NB4 (cell line): ENCODE measurements around the gene PARL.

Source experiments
- POLR2A ChIP-seq: IDR thresholded peaks from 2 replicates; pipeline ENCODE4 v1.6.1; 2011; ENCODE audit warnings: mild to moderate bottlenecking; ENCODE audit not compliant: insufficient read length; ENCODE audit errors: extremely low read depth
- TF ChIP-seq, protein P1 (sequence below): IDR thresholded peaks from one replicate; pipeline ENCODE4 v1.5.1; 2012; ENCODE audit warnings: low read depth, low read length

DNA sequence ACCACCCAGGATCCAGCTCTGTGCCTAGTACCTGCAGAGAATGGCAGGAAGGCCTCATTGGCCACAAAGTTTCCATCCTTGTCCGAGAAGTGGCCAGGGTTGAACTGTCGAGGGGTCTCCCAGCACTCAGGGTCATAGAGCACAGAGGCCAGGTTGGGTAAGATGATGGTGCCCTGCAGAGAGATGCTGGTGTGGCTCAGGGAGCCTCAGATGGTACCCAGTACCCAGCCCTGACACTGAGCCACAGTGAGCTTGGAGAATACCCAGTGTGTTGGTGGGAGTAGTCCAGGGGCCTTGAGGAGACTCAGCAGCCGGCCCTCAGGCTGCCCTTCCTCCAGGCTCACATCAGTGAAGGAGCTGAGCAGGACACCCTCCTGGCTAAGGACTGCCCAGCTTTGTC, 11.5 kb upstream of the PARL start:
- TF ChIP-seq, protein P1, sequence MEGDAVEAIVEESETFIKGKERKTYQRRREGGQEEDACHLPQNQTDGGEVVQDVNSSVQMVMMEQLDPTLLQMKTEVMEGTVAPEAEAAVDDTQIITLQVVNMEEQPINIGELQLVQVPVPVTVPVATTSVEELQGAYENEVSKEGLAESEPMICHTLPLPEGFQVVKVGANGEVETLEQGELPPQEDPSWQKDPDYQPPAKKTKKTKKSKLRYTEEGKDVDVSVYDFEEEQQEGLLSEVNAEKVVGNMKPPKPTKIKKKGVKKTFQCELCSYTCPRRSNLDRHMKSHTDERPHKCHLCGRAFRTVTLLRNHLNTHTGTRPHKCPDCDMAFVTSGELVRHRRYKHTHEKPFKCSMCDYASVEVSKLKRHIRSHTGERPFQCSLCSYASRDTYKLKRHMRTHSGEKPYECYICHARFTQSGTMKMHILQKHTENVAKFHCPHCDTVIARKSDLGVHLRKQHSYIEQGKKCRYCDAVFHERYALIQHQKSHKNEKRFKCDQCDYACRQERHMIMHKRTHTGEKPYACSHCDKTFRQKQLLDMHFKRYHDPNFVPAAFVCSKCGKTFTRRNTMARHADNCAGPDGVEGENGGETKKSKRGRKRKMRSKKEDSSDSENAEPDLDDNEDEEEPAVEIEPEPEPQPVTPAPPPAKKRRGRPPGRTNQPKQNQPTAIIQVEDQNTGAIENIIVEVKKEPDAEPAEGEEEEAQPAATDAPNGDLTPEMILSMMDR: no peak
- TF ChIP-seq POLR2A: no peak
